CD14-positive monocyte (primary cell): ENCODE data around the gene POMGNT2. TPM values are rescaled to one million over a fixed set of nuclear protein-coding genes. Genes with fewer than 3 reads are reported as not detected.

Experiments used
- DNase-seq, 3 donors: peaks; one replicate each; pipeline ENCODE4 v3.0.0-alpha.2; 2011 to 2022
- H2AFZ ChIP-seq: 2 replicates; pipeline ENCODE4 v1.6.0; 2012; ENCODE audit warnings: mild to moderate bottlenecking, low read depth, low read length, inconsistent platforms; ENCODE audit not compliant: insufficient read depth, poor library complexity, severe bottlenecking
- H3K27ac ChIP-seq, 2 donors: 1 replicate in 1 of 2; 2 replicates in 1 of 2; pipeline ENCODE4 v1.5.1; 2012 to 2013; ENCODE audit warnings: low read length in 2 of 2, control low read depth in 1 of 2, inconsistent platforms in 1 of 2, low read depth in 1 of 2, mild to moderate bottlenecking in 1 of 2
- H3K27me3 ChIP-seq, 2 donors: one replicate each; pipeline versions ENCODE4 v1.6.0 to v1.6.1; 2011 to 2013; ENCODE audit warnings: low read length in 2 of 2; ENCODE audit not compliant: control insufficient read depth in 2 of 2, insufficient read depth in 2 of 2
- H3K36me3 ChIP-seq, 2 donors: replicated peaks in 1 of 2; 1 replicate in 1 of 2; 2 replicates in 1 of 2; pipeline versions ENCODE4 v1.5.1 to v1.6.1; 2012 to 2013; ENCODE audit warnings: low read length in 2 of 2, control low read depth in 1 of 2, inconsistent platforms in 1 of 2, mild to moderate bottlenecking in 1 of 2; ENCODE audit not compliant: insufficient read depth in 2 of 2, control insufficient read depth in 1 of 2
- H3K4me1 ChIP-seq, 2 donors: 1 replicate in 1 of 2; 2 replicates in 1 of 2; pipeline versions ENCODE4 v1.5.1 to v1.6.1; 2012 to 2013; ENCODE audit warnings: low read length in 2 of 2, control low read depth in 1 of 2, inconsistent platforms in 1 of 2, mild to moderate bottlenecking in 1 of 2, moderate library complexity in 1 of 2; ENCODE audit not compliant: insufficient read depth in 2 of 2, control insufficient read depth in 1 of 2
- H3K4me2 ChIP-seq: replicated peaks from 2 replicates; pipeline ENCODE3; 2012; ENCODE audit warnings: low read length, moderate library complexity, mild to moderate bottlenecking; ENCODE audit not compliant: poor library complexity, severe bottlenecking; ENCODE audit errors: extremely low read depth
- H3K4me3 ChIP-seq, 3 experiments: fragments of 200-600 bp in 1 of 3; sonication (generic) in 1 of 3; replicated peaks in 1 of 3; 1 replicate in 2 of 3; 2 replicates in 1 of 3; pipeline ENCODE4 v1.5.1; 2011 to 2013; ENCODE audit warnings: low read length in 3 of 3, mild to moderate bottlenecking in 3 of 3, control low read depth in 2 of 3, low read depth in 2 of 3, inconsistent platforms in 1 of 3, moderate library complexity in 1 of 3
- H3K79me2 ChIP-seq: 2 replicates; pipeline ENCODE4 v1.6.0; 2012; ENCODE audit warnings: mild to moderate bottlenecking, control low read depth, inconsistent platforms, low read length, moderate library complexity; ENCODE audit not compliant: insufficient read depth
- H3K9ac ChIP-seq: 2 replicates; pipeline ENCODE4 v1.6.0; 2017; ENCODE audit warnings: low read length, mild to moderate bottlenecking; ENCODE audit not compliant: insufficient read depth, poor library complexity, severe bottlenecking
- H3K9me3 ChIP-seq, 2 donors: replicated peaks in 1 of 2; 1 replicate in 1 of 2; 2 replicates in 1 of 2; pipeline versions ENCODE4 v1.5.1 to v1.6.1; 2012 to 2013; ENCODE audit warnings: low read length in 2 of 2, control low read depth in 1 of 2; ENCODE audit not compliant: control insufficient read depth in 1 of 2, insufficient read depth in 1 of 2
- H4K20me1 ChIP-seq: 2 replicates; pipeline ENCODE4 v1.6.0; 2012; ENCODE audit warnings: mild to moderate bottlenecking, low read length, control low read depth, moderate library complexity; ENCODE audit not compliant: insufficient read depth
- H3K27ac Mint-ChIP-seq, 7 donors: one replicate each; pipeline ENCODE4 v1.8.0; 2020; ENCODE audit warnings: mild to moderate bottlenecking in 7 of 7, mixed read lengths in 7 of 7, moderate library complexity in 6 of 7, inconsistent platforms in 2 of 7
- H3K27me3 Mint-ChIP-seq, 3 donors: one replicate each; pipeline ENCODE4 v1.8.0; 2021 to 2022; ENCODE audit warnings: low read depth in 3 of 3, mild to moderate bottlenecking in 3 of 3, mixed read lengths in 3 of 3, moderate library complexity in 3 of 3, inconsistent platforms in 1 of 3
- H3K36me3 Mint-ChIP-seq, 2 donors: one replicate each; pipeline ENCODE4 v1.8.0; 2020; ENCODE audit warnings: mixed read lengths in 2 of 2, inconsistent platforms in 1 of 2, mild to moderate bottlenecking in 1 of 2
- H3K4me1 Mint-ChIP-seq: one replicate; pipeline ENCODE4 v1.8.0; 2020; ENCODE audit warnings: mild to moderate bottlenecking, mixed read lengths
- H3K4me3 Mint-ChIP-seq, 2 donors: one replicate each; pipeline ENCODE4 v1.8.0; 2020; ENCODE audit warnings: mild to moderate bottlenecking in 2 of 2, mixed read lengths in 2 of 2, moderate library complexity in 1 of 2
- H3K9me3 Mint-ChIP-seq, 7 donors: one replicate each; pipeline ENCODE4 v1.8.0; 2020 to 2022; ENCODE audit warnings: mixed read lengths in 7 of 7, mild to moderate bottlenecking in 6 of 7, moderate library complexity in 6 of 7, inconsistent platforms in 2 of 7
- CTCF ChIP-seq: fragments of 200-600 bp; IDR thresholded peaks from one replicate; pipeline ENCODE4 v1.8.0; 2022; ENCODE audit warnings: antibody characterized with exemption, mild to moderate bottlenecking
- WGBS: methylation state at CpG from one replicate; pipeline ENCODE4 v1.1.5; 2013; ENCODE audit warnings: missing lambda C conversion rate; ENCODE audit not compliant: insufficient coverage; 5-methylcytosine and 5-hydroxymethylcytosine counted together
- intact Hi-C, 2 donors: fragments of 100-400 bp; cut with micrococcal nuclease; formaldehyde crosslinking; loops; one replicate each; pipeline versions ENCODE4 v1.15.0 to v1.15.1; 2023
- polyA plus RNA-seq, 3 donors: library from polyadenylated mRNA; depleted of rRNA in 1 of 3; unstranded in 2 of 3; stranded (reverse) in 1 of 3; fragments of 300-500 nt in 2 of 3; fragments of >200 nt in 1 of 3; fragmentation: Illumina TruSeq in 2 of 3; gene quantifications; 1 replicate in 2 of 3; 2 replicates in 1 of 3; pipeline ENCODE4 v1.2.3, GENCODE V29; 2012 to 2021

POMGNT2 gene
- polyA plus RNA-seq, 3 donors: 4.3 to 5.1 (median 4.4) TPM

- Histone ChIP-seq H3K4me3 (no peak overlapping the region), H3K79me2 (no peaks in the 10 kb centered on the region), H3K9ac (no peak overlapping the region), H3K4me1 (no peaks in the 10 kb centered on the region), H2AFZ (no peak overlapping the region), H4K20me1 (no peaks in the 10 kb centered on the region), H3K4me2 (no peak overlapping the region), H3K9me3 (peaks cover 0 to 2% of the 10 kb centered on the region in 2 donors), H3K36me3 (no peaks in the 10 kb centered on the region), H3K27me3 (no peaks in the 10 kb centered on the region), H3K27ac (no peak overlapping the region)
- H3K36me3 Mint-ChIP-seq: no peaks in the 10 kb centered on the region
- intact Hi-C loops: no loop called here
- H3K9me3 Mint-ChIP-seq: peaks cover 2 to 13% (median 5%) of the 10 kb centered on the region in 7 donors
- H3K4me3 Mint-ChIP-seq: no peak overlapping the region
- WGBS: 94% methylated on average over 2 of the region's 5 CpGs
- TF ChIP-seq CTCF: no peak
- H3K27ac Mint-ChIP-seq: no peak overlapping the region
- H3K4me1 Mint-ChIP-seq: no peaks in the 10 kb centered on the region
- no peaks in the 10 kb centered on the region for H3K27me3 Mint-ChIP-seq
- no peak for DNase-seq
Observed at GRCh38 chr3:43062040-43062563, 43.8 kb downstream of the POMGNT2 start.

- H3K27ac ChIP-seq: no peak overlapping the region
- Mint-ChIP-seq H3K27ac (no peak overlapping the region), H3K9me3 (peaks cover 2 to 13% (median 5%) of the 10 kb centered on the region in 7 donors), H3K4me1 (no peaks in the 10 kb centered on the region), H3K4me3 (no peak overlapping the region), H3K36me3 (no peaks in the 10 kb centered on the region), H3K27me3 (no peaks in the 10 kb centered on the region)
- TF ChIP-seq CTCF: no peak
- WGBS: 100% methylated on average over 4 of the region's 8 CpGs
- H3K27me3 ChIP-seq: no peaks in the 10 kb centered on the region
- H3K9me3 ChIP-seq: peaks cover 0 to 2% of the 10 kb centered on the region in 2 donors
- H3K4me1 ChIP-seq: no peaks in the 10 kb centered on the region
- H3K79me2 ChIP-seq: no peaks in the 10 kb centered on the region
- no peak overlapping the region for H3K9ac ChIP-seq
- H3K4me3 ChIP-seq: no peak overlapping the region
- no peak overlapping the region for H2AFZ ChIP-seq
- no peaks in the 10 kb centered on the region for H3K36me3 ChIP-seq
- no peak overlapping the region for H3K4me2 ChIP-seq
- DNase-seq: no peak
- no peaks in the 10 kb centered on the region for H4K20me1 ChIP-seq
- intact Hi-C loops: no loop called here
Observed at GRCh38 chr3:43061101-43061895, 44.6 kb downstream of the POMGNT2 start.
